Choroid plexus epithelial cell (primary cell): ENCODE data around the gene SIRT2.
A peak's percentile ranks its signal among the peaks of the same experiment; 100 is the strongest.

ENCODE experiments used
- DNase-seq: peaks from one replicate; pipeline ENCODE4 v3.0.0-alpha.2; 2010; ENCODE audit warnings: low read depth
- H3K4me3 ChIP-seq: 2 replicates; pipeline ENCODE4 v1.5.1; 2011; ENCODE audit warnings: low read depth, mild to moderate bottlenecking, control low read depth, low read length, moderate library complexity
- TF ChIP-seq, protein P1 (sequence below): conservative IDR thresholded peaks from 2 replicates; pipeline ENCODE4 v1.5.1; 2011; ENCODE audit warnings: low read depth, mild to moderate bottlenecking, control low read depth, inconsistent platforms, low read length, moderate library complexity

Gene SIRT2

DNA sequence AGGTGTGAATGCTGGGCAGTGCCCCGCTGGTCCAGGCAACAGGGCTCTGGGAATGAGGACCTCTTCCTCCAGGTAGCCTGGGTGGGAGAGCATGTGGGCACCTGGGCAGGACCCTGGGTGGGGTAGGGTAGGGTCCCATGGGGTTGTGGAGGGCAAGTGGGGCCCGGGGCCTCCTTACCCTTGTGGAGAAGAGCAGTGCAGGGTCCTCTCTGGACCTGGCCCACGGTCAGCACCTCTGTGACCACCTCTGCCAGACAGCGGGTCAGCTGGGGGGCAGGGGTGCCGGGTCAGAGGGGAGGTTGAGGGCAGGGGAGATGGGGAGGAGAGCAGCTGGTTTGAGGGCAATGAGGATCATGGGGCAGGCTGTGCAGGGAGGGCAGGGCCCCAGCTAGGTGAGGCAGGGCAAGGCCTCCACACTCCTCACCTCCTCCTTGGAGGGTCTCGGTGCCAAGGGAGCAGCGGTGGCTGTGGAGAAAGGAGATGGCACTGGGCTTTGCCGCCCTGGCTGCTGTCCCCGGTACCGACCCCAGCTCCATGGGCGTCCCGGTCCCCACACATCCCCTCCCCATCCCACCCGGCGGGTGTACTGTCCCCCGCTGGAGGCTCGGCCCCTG is 12.1 kb upstream of the SIRT2 start:
- TF ChIP-seq, protein P1, sequence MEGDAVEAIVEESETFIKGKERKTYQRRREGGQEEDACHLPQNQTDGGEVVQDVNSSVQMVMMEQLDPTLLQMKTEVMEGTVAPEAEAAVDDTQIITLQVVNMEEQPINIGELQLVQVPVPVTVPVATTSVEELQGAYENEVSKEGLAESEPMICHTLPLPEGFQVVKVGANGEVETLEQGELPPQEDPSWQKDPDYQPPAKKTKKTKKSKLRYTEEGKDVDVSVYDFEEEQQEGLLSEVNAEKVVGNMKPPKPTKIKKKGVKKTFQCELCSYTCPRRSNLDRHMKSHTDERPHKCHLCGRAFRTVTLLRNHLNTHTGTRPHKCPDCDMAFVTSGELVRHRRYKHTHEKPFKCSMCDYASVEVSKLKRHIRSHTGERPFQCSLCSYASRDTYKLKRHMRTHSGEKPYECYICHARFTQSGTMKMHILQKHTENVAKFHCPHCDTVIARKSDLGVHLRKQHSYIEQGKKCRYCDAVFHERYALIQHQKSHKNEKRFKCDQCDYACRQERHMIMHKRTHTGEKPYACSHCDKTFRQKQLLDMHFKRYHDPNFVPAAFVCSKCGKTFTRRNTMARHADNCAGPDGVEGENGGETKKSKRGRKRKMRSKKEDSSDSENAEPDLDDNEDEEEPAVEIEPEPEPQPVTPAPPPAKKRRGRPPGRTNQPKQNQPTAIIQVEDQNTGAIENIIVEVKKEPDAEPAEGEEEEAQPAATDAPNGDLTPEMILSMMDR = no peak
- H3K4me3 ChIP-seq = no peak overlapping the region
- no peak for DNase-seq

GRCh38 chr19:38910488-38910887 is 11.1 kb upstream of the SIRT2 start:
- TF ChIP-seq, protein P1 = no peak
- H3K4me3 ChIP-seq = no peak overlapping the region
- no peak for DNase-seq

GRCh38 chr19:38908911-38909310 is 9.5 kb upstream of the SIRT2 start:
- DNase-seq = no peak
- no peak overlapping the region for H3K4me3 ChIP-seq
- TF ChIP-seq, protein P1 = no peak

DNA sequence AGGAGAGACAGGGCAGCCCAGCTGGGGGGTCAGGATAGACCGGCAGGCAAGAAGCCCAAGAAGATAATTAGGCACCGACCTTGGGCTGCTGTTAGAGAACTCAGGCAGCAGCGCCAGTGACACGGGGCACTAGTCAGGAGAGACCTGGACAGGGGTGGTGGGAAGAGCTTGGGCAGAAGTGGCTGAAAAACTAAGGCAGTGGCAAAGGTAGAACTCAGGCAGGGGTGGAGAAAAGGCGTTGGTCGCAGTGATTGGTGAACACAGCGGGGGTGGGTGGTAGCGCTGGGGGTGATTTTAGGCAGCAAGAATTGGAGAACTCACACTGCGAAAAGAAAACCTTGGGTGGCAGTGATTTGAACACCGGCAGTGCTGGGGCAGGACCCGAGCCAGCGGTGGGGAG is 8.3 kb upstream of the SIRT2 start:
- H3K4me3 ChIP-seq = no peak overlapping the region
- no peak for DNase-seq
- TF ChIP-seq, protein P1 = no peak

- H3K4me3 ChIP-seq = no peak overlapping the region
- TF ChIP-seq, protein P1 = no peak
- no peak for DNase-seq
These were observed 7.8 kb upstream of the SIRT2 start for GRCh38 chr19:38907227-38907626.

- no peak for DNase-seq
- H3K4me3 ChIP-seq = no peak overlapping the region
- TF ChIP-seq, protein P1 = no peak
These were observed 6.2 kb upstream of the SIRT2 start for GRCh38 chr19:38905620-38906019.

- DNase-seq = peak; percentile 10
- TF ChIP-seq, protein P1 = no peak
These were observed 5.4 kb upstream of the SIRT2 start for GRCh38 chr19:38904581-38905539.

More at GRCh38 chr19:38904581-38905539, 5.4 kb upstream of the SIRT2 start:
- no peak overlapping the region for H3K4me3 ChIP-seq
